Measurements from ENCODE around the gene GRK4.

GRK4 gene

DNA sequence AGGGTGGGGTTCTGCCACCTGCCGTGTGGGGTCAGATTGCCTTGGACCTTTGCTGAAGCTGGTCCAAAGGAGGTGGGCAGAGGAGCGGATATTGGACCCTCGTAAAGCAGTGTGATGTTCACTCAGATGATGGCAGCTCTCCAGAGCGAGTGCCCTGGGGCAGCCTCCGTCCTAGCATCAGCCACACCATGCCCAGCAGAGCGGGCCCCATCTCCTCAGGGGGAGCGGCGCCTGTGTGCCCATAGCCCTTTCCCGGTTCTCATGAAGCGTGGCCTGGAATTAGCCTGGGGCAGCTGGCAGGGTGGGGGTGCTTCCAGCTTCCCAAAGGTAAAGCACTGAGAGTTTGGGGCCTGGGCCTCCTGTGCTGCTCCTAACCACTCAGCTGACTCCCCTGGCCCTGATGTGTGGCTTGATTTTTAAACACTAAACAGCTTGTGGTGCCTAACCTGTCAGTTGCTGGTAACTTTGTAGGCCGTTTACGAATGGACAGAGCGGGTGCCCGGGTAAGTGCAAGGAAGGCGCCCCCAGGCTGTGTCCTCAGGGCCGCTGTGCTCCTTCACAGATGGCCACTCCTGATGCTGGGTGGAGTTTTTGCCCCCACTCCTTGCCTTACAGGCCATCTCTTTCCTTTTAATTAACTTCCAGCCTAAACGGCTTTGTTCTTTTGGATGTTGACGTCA, 36.2 kb upstream of the GRK4 start:
- no peaks in the 10 kb centered on the region for H3K9me3 Mint-ChIP-seq
- H3K4me3 Mint-ChIP-seq: no peak overlapping the region

DNA sequence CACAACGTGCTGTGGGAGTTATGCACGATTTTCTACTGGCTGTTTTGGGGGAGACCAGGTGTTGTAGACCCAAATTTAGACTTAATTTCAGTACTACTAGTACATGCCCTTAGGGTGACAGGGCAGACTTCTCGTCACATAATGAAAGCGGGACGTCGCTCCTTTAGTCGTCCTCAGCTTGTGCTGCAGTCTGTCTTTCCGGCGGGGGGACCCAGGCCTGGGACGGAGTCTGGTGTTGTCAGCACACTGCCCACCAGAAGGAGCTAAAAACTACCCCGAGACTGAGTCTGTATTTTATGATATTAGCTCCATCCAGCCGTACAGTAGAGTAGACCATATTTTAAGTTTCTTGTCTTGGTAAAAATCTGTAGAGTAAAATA, 35.7 kb upstream of the GRK4 start:
- Mint-ChIP-seq H3K36me3 (ENCODE audit: low read depth) (peaks cover 93% of the 10 kb centered on the region), H3K9me3 (no peaks in the 10 kb centered on the region), H3K27ac (peak overlapping the region; percentile 84), H3K4me1 (ENCODE audit: low read depth) (peaks cover 22% of the 10 kb centered on the region), H3K27me3 (no peaks in the 10 kb centered on the region), H3K4me3 (no peak overlapping the region)
- peak; percentile 13 for DNase-seq

More for the DNA sequence above, 36.2 kb upstream of the GRK4 start:
- Mint-ChIP-seq H3K27ac (peak overlapping the region; percentile 84), H3K36me3 (ENCODE audit: low read depth) (peaks cover 93% of the 10 kb centered on the region), H3K4me1 (ENCODE audit: low read depth) (peaks cover 25% of the 10 kb centered on the region), H3K27me3 (no peaks in the 10 kb centered on the region)
- DNase-seq: peak; percentile 22

DNA sequence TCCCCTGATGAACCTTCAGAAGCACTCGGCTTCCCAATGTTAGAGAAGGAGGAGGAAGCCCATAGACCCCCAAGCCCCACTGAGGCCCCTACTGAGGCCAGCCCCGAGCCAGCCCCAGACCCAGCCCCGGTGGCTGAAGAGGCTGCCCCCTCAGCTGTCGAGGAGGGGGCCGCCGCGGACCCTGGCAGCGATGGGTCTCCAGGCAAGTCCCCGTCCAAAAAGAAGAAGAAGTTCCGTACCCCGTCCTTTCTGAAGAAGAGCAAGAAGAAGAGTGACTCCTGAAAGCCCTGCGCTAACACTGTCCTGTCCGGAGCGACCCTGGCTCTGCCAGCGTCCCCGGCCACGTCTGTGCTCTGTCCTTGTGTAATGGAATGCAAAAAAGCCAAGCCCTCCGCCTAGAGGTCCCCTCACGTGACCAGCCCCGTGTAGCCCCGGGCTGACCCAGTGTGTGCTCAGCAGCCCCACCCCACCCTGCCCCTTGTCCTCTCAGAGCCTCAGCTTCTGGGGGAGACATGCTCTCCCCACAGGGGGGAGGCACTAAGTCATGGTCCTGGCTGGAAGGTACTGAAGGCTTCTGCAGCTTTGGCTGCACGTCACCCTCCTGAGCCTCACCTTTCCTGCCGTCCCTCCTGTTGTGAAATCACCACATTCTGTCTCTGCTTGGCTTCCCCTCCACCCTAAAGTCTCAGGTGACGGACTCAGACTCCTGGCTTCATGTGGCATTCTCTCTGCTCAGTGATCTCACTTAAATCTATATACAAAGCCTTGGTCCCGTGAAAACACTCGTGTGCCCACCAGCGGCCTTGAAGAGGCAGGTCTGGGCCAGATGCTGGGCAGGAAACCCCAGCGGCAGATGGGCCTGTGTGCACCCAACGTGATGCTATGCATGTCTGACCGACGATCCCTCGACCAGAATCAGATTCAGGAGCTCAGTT, 34.9 kb upstream of the GRK4 start:
- peaks cover 21% of the 10 kb centered on the region for H3K4me1 Mint-ChIP-seq (ENCODE audit: low read depth)
- peak; percentile 27 for DNase-seq
- no peaks in the 10 kb centered on the region for H3K27me3 Mint-ChIP-seq
- peaks cover 93% of the 10 kb centered on the region for H3K36me3 Mint-ChIP-seq (ENCODE audit: low read depth)
- no peak overlapping the region for H3K4me3 Mint-ChIP-seq
- peak overlapping the region; percentile 87 for H3K27ac Mint-ChIP-seq
- no peaks in the 10 kb centered on the region for H3K9me3 Mint-ChIP-seq

DNA sequence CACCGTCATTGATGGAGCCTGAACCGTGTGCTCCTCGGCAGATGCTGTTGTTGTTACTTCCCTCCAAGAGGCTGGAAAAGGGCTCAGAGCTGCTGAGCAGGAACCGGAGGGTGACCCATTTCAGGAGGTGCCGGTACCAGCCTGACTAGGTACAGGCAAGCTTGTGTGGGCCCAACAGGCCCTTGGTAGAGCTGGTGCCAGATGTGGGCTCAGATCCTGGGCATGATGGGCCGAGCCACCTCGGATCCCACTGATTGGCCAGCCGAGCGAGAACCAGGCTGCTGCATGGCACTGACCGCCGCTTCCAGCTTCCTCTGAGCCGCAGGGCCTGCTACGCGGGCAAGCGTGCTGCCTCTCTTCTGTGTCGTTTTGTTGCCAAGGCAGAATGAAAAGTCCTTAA, 33.9 kb upstream of the GRK4 start:
- H3K27me3 Mint-ChIP-seq: no peaks in the 10 kb centered on the region
- H3K9me3 Mint-ChIP-seq: no peaks in the 10 kb centered on the region
- H3K4me3 Mint-ChIP-seq: no peak overlapping the region
- peak; percentile 29 for DNase-seq
- H3K4me1 Mint-ChIP-seq (ENCODE audit: low read depth): peaks cover 17% of the 10 kb centered on the region
- H3K27ac Mint-ChIP-seq: peak overlapping the region; percentile 87
- peaks cover 87% of the 10 kb centered on the region for H3K36me3 Mint-ChIP-seq (ENCODE audit: low read depth)

DNA sequence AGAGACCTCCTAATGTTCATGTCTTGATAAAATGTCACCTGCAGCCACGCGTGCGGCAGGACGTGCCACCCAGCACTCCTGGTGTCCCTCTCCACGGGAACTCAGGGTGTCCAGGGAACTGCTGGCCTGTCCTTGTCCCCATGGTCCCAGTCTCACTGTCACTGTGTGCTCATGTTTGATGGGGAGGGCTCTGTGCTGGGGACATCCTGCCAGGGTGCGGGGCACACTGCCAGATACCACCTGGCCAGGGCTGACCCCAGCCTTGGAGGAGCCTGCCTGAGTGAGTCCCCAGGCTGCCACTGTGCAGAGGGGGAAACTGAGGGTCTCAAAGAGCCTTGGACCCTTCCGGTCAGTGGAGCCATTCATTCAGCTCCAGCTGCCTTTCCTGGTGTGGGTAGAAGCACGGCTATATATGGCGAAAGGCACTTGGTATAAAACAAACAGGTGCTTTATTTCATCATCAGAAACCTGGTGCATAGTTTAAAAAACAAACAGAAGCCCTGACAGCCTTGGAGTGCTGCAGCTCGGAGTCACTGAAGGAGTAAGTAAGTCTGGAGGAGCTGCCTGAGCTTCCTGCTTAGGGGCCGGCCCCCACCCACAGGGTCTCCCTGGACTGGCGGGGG, 33.1 kb upstream of the GRK4 start:
- peak; percentile 27 for DNase-seq
- Mint-ChIP-seq H3K9me3 (no peaks in the 10 kb centered on the region), H3K27me3 (no peaks in the 10 kb centered on the region), H3K4me1 (ENCODE audit: low read depth) (peaks cover 17% of the 10 kb centered on the region), H3K36me3 (ENCODE audit: low read depth) (peaks cover 81% of the 10 kb centered on the region), H3K27ac (peak overlapping the region; percentile 87), H3K4me3 (no peak overlapping the region)

DNA sequence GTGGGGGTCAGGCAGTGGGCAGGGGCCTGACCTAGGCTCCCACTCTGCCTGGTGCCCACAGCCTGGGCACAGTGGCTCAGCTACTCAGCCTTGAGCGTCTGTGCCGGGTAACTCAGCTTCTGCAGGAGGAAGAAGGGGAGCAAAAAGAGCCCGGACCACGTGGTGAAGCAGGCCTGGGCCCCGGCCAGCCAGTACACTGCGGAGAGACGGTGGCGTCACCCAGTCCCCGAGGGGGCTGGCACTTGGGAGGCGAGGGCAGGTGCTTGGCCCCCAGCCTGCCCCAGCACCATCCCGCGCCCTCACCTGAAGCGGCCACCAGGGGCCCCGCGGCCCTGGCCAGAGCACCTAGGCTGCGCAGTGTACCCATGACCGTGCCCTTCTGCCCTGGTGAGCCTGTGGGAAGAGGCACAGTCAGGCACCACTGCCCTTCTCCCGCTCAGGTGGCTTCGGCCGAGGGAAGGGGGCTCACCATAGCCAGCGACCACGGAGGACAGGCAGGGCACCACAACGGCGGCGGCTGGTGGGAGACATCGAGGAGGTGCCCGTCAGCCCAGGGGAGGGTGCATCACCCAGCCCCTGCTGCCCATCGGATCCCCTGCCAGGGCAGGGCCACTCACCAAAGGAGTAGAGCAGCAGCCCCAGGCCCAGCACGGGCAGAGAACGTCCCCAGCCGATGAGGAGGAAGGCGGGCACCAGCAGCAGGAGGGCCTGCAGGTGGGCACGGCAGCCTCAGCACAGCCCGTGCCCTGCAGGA, 32.4 kb upstream of the GRK4 start:
- Mint-ChIP-seq H3K27ac (peak overlapping the region; percentile 95), H3K9me3 (no peaks in the 10 kb centered on the region), H3K4me1 (ENCODE audit: low read depth) (peaks cover 21% of the 10 kb centered on the region), H3K4me3 (peak overlapping the region; percentile 94), H3K27me3 (no peaks in the 10 kb centered on the region), H3K36me3 (ENCODE audit: low read depth) (peaks cover 82% of the 10 kb centered on the region)
- DNase-seq: peak; percentile 34

DNA sequence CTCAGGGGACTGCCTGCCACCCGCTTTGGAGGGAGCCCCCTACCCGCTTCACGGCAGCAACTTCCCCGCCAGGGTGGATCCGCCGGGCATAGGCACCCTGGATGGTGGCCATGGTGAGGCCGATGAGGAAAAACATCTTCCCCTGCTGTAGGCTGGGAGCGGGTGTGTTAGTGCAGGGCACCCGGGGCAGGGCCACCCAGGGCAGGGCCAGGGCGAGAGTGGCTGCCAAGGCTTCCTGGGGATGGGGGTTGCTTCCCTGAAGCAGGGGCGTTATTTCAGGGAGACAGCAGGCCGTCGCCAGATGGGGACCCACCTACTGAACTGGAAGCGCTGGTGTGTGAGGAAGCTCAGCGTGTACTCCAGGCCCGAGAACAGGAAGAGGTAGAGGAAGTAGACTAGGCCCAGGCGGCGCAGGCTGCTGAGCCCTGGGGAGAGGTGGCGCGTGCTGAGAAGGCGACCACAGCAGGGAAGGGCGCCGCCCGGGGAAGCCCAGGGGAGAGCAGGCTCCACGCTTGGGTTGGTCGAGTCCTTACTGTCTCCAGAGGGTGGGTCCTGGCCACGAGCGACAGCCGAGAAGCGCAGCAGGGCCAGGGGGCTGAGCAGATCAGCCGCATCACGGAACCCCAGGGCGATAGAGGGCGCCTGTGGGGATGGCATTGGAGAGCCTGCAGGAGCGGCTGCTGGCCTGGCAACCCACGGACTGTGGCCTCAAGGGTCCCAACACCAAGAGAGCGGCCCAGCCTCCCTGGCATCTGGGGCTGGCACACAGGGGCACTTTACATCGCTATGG, 31.7 kb upstream of the GRK4 start:
- no peaks in the 10 kb centered on the region for H3K27me3 Mint-ChIP-seq
- peak; percentile 72 for DNase-seq
- peaks cover 82% of the 10 kb centered on the region for H3K36me3 Mint-ChIP-seq (ENCODE audit: low read depth)
- no peaks in the 10 kb centered on the region for H3K9me3 Mint-ChIP-seq
- peak overlapping the region; percentile 95 for H3K27ac Mint-ChIP-seq
- H3K4me1 Mint-ChIP-seq (ENCODE audit: low read depth): peaks cover 29% of the 10 kb centered on the region
- peak overlapping the region; percentile 94 for H3K4me3 Mint-ChIP-seq

DNA sequence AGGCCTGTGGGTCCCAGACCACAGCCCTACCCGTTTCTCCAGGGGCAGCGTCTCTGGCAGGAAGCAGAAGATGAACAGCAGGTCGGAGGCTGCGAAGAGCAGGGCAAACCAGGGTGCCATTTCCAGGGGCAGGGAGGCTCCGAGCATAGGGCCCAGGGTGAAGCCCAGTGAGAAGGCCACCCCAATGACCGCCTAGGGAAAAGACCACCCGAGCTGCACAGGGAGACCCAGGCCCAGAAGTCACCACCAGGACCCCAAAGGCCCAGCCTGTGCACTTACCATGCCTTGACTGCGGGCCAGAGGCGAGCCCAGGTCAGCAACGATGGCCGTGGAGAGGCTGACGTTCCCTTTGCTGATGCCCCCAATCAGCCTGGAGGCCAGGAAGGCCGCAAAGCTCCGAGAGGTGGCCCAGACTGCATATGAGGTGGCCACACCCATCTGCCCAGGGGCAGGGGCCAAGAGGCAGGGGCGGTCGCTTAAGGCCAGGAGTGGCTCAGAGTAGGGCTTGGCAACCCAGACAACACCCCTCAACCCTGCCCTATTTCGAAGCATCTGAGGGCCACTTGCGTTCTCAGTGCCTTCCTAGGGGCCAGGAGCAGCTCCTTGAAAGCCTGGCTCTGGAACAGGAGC, 30.9 kb upstream of the GRK4 start:
- Mint-ChIP-seq H3K9me3 (no peaks in the 10 kb centered on the region), H3K4me3 (peak overlapping the region; percentile 94), H3K4me1 (ENCODE audit: low read depth) (peaks cover 36% of the 10 kb centered on the region), H3K27ac (peak overlapping the region; percentile 95), H3K27me3 (no peaks in the 10 kb centered on the region), H3K36me3 (ENCODE audit: low read depth) (peaks cover 84% of the 10 kb centered on the region)
- DNase-seq: no peak

DNA sequence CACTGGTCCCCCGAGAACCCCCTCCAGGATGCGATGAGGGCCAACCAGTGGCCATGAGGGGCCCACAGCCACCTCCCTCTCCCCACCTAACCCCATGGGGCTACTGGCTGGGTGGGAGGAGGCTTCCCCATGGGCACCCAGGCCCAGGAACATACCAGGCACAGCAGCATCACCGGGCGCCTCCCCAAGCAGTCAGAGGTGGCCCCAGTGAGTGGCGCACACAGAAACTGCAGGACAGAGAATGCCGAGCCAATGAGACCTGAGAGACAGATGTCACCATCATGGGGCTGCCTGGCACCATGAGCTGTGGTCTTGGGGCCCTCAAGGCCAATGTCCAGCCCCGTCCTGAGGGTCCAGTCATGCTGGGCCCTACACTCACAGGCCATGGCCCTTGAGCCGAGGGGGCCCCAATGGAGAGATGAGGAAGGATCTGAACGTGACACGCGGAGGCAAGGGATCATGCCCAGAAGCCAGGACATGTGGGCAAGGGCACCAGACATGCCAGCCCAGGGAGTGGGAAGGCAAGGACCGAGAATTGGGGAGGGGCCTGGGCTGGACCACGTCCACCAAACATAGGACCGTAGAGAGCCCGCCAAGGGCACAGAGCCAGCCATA, 30.3 kb upstream of the GRK4 start:
- Mint-ChIP-seq H3K27me3 (no peaks in the 10 kb centered on the region), H3K4me1 (ENCODE audit: low read depth) (peaks cover 42% of the 10 kb centered on the region)

DNA sequence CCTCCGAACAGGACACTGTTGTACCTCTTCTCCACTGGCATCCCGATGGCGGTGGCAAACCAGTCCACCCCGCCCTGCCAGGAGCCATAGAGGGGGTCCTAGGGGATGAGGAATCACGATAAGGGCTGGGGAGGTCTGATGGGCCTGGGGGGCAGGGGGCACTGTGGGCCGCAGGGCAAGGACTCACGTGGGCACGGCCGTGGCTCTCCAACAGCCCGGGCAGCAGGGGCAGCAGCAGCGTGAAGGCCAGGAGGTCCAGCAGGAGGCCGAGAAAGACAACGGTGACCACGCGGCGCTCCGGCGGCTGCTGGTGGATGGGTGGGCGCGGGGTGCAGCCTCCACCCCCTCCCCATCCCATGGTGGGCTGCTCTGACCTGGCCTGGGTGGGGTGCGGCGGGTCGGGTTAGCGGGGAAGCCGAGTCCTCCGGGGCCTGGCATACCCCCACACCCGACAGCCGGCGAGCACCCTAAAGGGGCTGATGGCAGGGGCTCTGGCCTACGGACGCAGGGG, 29.8 kb upstream of the GRK4 start:
- DNase-seq: peak; percentile 53
- Mint-ChIP-seq H3K27ac (peak overlapping the region; percentile 95), H3K4me3 (peak overlapping the region; percentile 94), H3K4me1 (ENCODE audit: low read depth) (peaks cover 45% of the 10 kb centered on the region), H3K36me3 (ENCODE audit: low read depth) (peaks cover 84% of the 10 kb centered on the region), H3K27me3 (no peaks in the 10 kb centered on the region), H3K9me3 (no peaks in the 10 kb centered on the region)

More for the DNA sequence above, 30.3 kb upstream of the GRK4 start:
- H3K36me3 Mint-ChIP-seq (ENCODE audit: low read depth): peaks cover 84% of the 10 kb centered on the region
- H3K9me3 Mint-ChIP-seq: no peaks in the 10 kb centered on the region
- peak overlapping the region; percentile 95 for H3K27ac Mint-ChIP-seq
- peak; percentile 58 for DNase-seq
- H3K4me3 Mint-ChIP-seq: peak overlapping the region; percentile 94

DNA sequence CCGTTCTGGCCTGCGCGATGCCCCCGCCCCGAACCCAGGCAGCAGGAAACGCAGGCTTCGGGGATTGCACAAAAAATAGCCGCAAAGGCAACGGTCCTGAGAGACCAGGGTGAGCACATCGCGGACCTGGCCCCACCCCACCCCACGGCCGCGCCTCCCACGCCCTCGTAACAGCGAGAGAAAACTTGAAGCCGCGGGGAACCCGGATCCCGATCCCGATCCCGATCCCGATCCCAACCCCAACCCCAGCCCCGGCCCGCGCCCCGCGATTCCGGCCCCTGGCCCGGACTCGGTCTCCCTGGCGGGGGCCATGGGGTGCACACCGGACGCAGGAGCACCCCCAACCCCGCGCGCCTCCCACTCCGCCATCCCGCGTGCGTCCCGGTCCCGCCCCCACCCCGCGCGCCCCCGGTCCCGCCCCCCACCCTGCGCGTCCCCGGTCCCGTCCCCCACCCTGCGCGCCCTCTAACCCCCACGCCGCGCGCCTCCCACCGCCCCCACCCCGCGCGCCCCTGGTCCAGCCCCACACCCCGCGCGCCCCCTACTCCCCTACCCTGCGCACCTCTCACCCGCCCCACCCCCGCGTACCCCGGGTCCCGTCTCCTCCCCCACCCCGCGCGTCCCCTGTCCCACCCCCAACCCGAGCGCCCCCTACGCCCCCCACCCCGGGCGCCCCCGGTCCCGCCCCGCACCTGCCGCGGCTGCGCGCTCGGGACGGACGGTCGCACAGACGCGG, 29.1 kb upstream of the GRK4 start:
- peak; percentile 71 for DNase-seq
- H3K4me1 Mint-ChIP-seq (ENCODE audit: low read depth): peaks cover 51% of the 10 kb centered on the region
- H3K27me3 Mint-ChIP-seq: no peaks in the 10 kb centered on the region
- H3K36me3 Mint-ChIP-seq (ENCODE audit: low read depth): peaks cover 84% of the 10 kb centered on the region
- no peaks in the 10 kb centered on the region for H3K9me3 Mint-ChIP-seq
- H3K4me3 Mint-ChIP-seq: peak overlapping the region; percentile 94
- peak overlapping the region; percentile 85 for H3K27ac Mint-ChIP-seq
